EL (cell line): ENCODE data around the gene TSPAN2.
"Not testable (repeated sequence)": the region's sequence is repeated elsewhere in the genome, so short reads cannot be mapped to it uniquely, and the experiment has no call there.

Experiments
- DNase-seq: peaks from one replicate; pipeline ENCODE4 v3.0.0-alpha.2; 2016

TSPAN2 gene

GRCh38 chr1:115031595-115031994, 57.7 kb downstream of the TSPAN2 start:
- no peak for DNase-seq

- DNase-seq = no peak
Observed at GRCh38 chr1:115029526-115029925, 59.8 kb downstream of the TSPAN2 start, which contains the start of gene TSHB. TSHB (plus strand) TSS chr1:115029826; CDS start chr1:115033363, 3,537 bp downstream.

GRCh38 chr1:115023593-115023992, 65.7 kb downstream of the TSPAN2 start:
- DNase-seq = no peak

- DNase-seq = no peak
Observed at GRCh38 chr1:115021145-115021544, 68.2 kb downstream of the TSPAN2 start.

- DNase-seq = not testable (repeated sequence)
Observed at GRCh38 chr1:115019549-115019948, 69.8 kb downstream of the TSPAN2 start.

GRCh38 chr1:115013792-115014191, 75.5 kb downstream of the TSPAN2 start:
- no peak for DNase-seq

- DNase-seq = no peak
Observed at GRCh38 chr1:115012434-115012833, 76.9 kb downstream of the TSPAN2 start.

- no peak for DNase-seq
Observed at GRCh38 chr1:115012006-115012405, 77.3 kb downstream of the TSPAN2 start.

GRCh38 chr1:115006191-115006590, 83.1 kb downstream of the TSPAN2 start:
- no peak for DNase-seq
